HEK293 (cell line): ENCODE data around the gene GHRHR.

Experiments
- CTCF ChIA-PET: fragments of 350-600 bp; formaldehyde crosslinking; extraction: SDS; loops from one replicate; lab custom pipeline; 2021; ENCODE audit warnings: antibody characterized with exemption; lab: Yijun Ruan, JAX
- POLR2A ChIA-PET: fragments of 300-600 bp; formaldehyde crosslinking; extraction: SDS; loops from one replicate; lab custom pipeline; 2020; ENCODE audit warnings: antibody characterized with exemption, inconsistent platforms; lab: Yijun Ruan, JAX
- H3K27ac ChIP-seq: fragments of 200-500 bp; sonication (Bioruptor generic); 2 replicates; pipeline ENCODE4 v1.5.1; 2014; ENCODE audit warnings: low read depth, low read length, control low read depth, inconsistent platforms; ENCODE audit errors: extremely low read depth
- H3K36me3 ChIP-seq, 2 experiments: fragments of 200-500 bp in 1 of 2; sonication (Bioruptor generic) in 1 of 2; 1 replicate in 1 of 2; 2 replicates in 1 of 2; pipeline ENCODE4 v1.5.1; 2014 to 2017; ENCODE audit warnings: inconsistent platforms in 2 of 2, low read length in 2 of 2; ENCODE audit not compliant: control insufficient read depth in 2 of 2, insufficient read depth in 1 of 2
- H3K4me1 ChIP-seq: fragments of 200-500 bp; sonication (Bioruptor generic); 2 replicates; pipeline ENCODE4 v1.5.1; 2014; ENCODE audit warnings: mild to moderate bottlenecking, low read length, inconsistent platforms; ENCODE audit not compliant: control insufficient read depth, insufficient read depth
- H3K4me3 ChIP-seq: 2 replicates; pipeline ENCODE4 v1.5.1; 2011; ENCODE audit warnings: low read depth, mild to moderate bottlenecking, control low read depth, low read length, moderate library complexity
- H3K9me3 ChIP-seq: fragments of 200-500 bp; sonication (Bioruptor generic); 2 replicates; pipeline ENCODE4 v1.5.1; 2014; ENCODE audit warnings: low read depth, low read length, inconsistent platforms; ENCODE audit not compliant: control insufficient read depth, insufficient read depth
- FEZF1 ChIP-seq: fragments of 450-650 bp; formaldehyde crosslinking; IDR thresholded peaks from 2 replicates; pipeline ENCODE4 v1.5.1; 2016; ENCODE audit warnings: missing biosample characterization, missing genetic modification characterization
- ZBTB17 ChIP-seq: fragments of 450-650 bp; formaldehyde crosslinking; IDR thresholded peaks from 2 replicates; pipeline ENCODE4 v1.5.1; 2016; ENCODE audit warnings: missing biosample characterization, missing genetic modification characterization
- ZIC2 ChIP-seq: fragments of 450-650 bp; formaldehyde crosslinking; IDR thresholded peaks from 2 replicates; pipeline ENCODE4 v1.5.1; 2016; ENCODE audit warnings: missing biosample characterization, missing genetic modification characterization
- ZNF140 ChIP-seq: fragments of 450-650 bp; formaldehyde crosslinking; IDR thresholded peaks from 2 replicates; pipeline ENCODE4 v1.5.1; 2016; ENCODE audit warnings: missing biosample characterization, missing genetic modification characterization
- ZNF311 ChIP-seq: fragments of 450-650 bp; formaldehyde crosslinking; IDR thresholded peaks from 2 replicates; pipeline ENCODE4 v1.5.1; 2017; ENCODE audit warnings: missing biosample characterization, missing genetic modification characterization, borderline replicate concordance
- ZNF324 ChIP-seq: fragments of 450-650 bp; formaldehyde crosslinking; IDR thresholded peaks from 2 replicates; pipeline ENCODE4 v1.5.1; 2016; ENCODE audit warnings: missing biosample characterization, missing genetic modification characterization
- ZNF335 ChIP-seq: fragments of 450-650 bp; formaldehyde crosslinking; conservative IDR thresholded peaks from 2 replicates; pipeline ENCODE4 v1.5.1; 2016; ENCODE audit warnings: missing biosample characterization, missing genetic modification characterization
- ZNF362 ChIP-seq: fragments of 450-650 bp; formaldehyde crosslinking; IDR thresholded peaks from 2 replicates; pipeline ENCODE4 v1.5.1; 2016; ENCODE audit warnings: missing biosample characterization, missing genetic modification characterization
- ZNF366 ChIP-seq: fragments of 450-650 bp; formaldehyde crosslinking; conservative IDR thresholded peaks from 2 replicates; pipeline ENCODE4 v1.5.1; 2016; ENCODE audit warnings: missing biosample characterization, missing genetic modification characterization
- ZNF488 ChIP-seq: fragments of 450-650 bp; formaldehyde crosslinking; IDR thresholded peaks from 2 replicates; pipeline ENCODE4 v1.5.1; 2016; ENCODE audit warnings: missing biosample characterization, missing genetic modification characterization
- ZNF585B ChIP-seq: fragments of 450-650 bp; formaldehyde crosslinking; IDR thresholded peaks from 2 replicates; pipeline ENCODE4 v1.5.1; 2016; ENCODE audit warnings: missing biosample characterization, missing genetic modification characterization
- ZNF629 ChIP-seq: fragments of 450-650 bp; formaldehyde crosslinking; IDR thresholded peaks from 2 replicates; pipeline ENCODE4 v1.5.1; 2017; ENCODE audit warnings: missing biosample characterization, missing genetic modification characterization
- ZNF654 ChIP-seq: fragments of 450-650 bp; formaldehyde crosslinking; IDR thresholded peaks from 2 replicates; pipeline ENCODE4 v1.5.1; 2016; ENCODE audit warnings: low read depth, missing biosample characterization, missing genetic modification characterization
- ZSCAN16 ChIP-seq: fragments of 450-650 bp; formaldehyde crosslinking; IDR thresholded peaks from 2 replicates; pipeline ENCODE4 v1.5.1; 2016; ENCODE audit warnings: missing biosample characterization, missing genetic modification characterization
- TF ChIP-seq, protein P1 (sequence below): fragments of 450-650 bp; formaldehyde crosslinking; IDR thresholded peaks from 2 replicates; pipeline ENCODE4 v1.5.1; 2017; ENCODE audit warnings: missing biosample characterization, missing genetic modification characterization

Gene GHRHR

DNA sequence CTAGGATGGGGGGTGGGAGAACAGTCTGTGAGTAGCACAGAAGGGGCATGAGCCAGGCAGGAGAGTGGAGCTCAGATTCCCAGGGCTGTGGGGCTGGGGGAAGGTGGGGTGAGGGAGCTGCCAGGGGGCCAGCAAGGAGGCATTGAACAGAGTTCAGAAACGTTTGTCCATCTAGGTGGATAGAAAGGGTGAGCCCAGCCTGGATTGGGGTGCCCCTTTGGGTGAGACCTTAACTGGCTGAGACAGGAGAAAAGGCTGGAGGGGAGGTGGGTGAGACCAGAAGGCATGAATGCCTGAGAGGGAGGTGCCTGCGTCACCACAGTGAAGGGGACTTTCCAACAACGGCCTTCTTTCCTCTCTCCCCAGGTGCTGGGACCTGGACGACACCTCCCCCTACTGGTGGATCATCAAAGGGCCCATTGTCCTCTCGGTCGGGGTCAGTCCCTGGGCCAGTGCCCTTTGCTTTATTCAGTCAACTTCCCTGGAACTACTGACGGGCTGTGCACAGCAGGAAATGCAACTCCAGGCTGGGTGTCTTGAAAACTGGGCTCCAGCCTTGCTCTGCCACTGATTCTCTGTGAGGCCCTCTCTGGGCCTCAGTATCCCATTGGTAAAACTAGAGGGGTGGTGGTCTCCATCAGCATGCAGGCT is 11.0 kb downstream of the GHRHR start:
- ChIA-PET CTCF (interaction anchor here (0.7 to 2.9 kb wide), 8 partner anchors 9 to 1326 kb away, joined by 3 to 20 read pairs (median 3); no protein-coding TSS in a partner anchor), POLR2A (no interaction called here)
- TF ChIP-seq ZBTB17 (tag by site-specific recombination), result no peak
- peak; percentile 51 for TF ChIP-seq ZNF654
- no peak overlapping the region for H3K27ac ChIP-seq
- H3K36me3 ChIP-seq, result no peaks in the 10 kb centered on the region
- H3K4me3 ChIP-seq, result no peak overlapping the region
- no peaks in the 10 kb centered on the region for H3K9me3 ChIP-seq
- H3K4me1 ChIP-seq, result no peaks in the 10 kb centered on the region

DNA sequence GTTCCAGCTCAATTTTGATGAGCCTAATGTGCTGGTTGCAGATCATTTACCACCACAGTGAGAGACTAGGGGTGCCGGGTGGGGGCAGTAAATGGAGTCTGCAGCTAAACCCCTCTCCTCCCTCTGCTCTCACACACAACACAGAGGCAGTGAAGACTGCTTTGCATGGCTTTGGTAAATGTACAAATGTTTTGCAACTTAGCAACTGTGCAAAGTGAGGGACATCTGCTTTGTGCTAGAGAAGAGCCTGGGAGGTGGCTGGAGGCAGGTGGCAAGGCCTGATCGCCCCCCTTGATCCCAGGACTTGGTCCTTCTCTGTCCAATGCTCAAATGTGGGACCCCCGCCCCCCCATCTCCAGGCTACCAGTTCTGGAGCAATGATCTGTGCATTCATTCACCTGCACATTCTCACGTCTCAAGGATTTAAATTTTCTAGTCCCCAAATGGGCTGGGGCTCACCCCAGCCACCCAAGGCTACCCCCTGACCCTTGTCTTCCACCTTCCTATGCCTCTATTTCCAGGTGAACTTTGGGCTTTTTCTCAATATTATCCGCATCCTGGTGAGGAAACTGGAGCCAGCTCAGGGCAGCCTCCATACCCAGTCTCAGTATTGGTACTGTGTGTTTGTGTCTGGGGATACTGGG is 11.6 kb downstream of the GHRHR start:
- Histone ChIP-seq H3K4me1 (no peaks in the 10 kb centered on the region), H3K9me3 (no peaks in the 10 kb centered on the region), H3K4me3 (no peak overlapping the region), H3K36me3 (no peaks in the 10 kb centered on the region), H3K27ac (no peak overlapping the region)
- POLR2A ChIA-PET, result no interaction called here
- CTCF ChIA-PET, result interaction anchor here (0.6 to 2.9 kb wide), 6 partner anchors 8 to 1324 kb away, joined by 3 to 20 read pairs (median 4); no protein-coding TSS in a partner anchor
- TF ChIP-seq, protein P1, sequence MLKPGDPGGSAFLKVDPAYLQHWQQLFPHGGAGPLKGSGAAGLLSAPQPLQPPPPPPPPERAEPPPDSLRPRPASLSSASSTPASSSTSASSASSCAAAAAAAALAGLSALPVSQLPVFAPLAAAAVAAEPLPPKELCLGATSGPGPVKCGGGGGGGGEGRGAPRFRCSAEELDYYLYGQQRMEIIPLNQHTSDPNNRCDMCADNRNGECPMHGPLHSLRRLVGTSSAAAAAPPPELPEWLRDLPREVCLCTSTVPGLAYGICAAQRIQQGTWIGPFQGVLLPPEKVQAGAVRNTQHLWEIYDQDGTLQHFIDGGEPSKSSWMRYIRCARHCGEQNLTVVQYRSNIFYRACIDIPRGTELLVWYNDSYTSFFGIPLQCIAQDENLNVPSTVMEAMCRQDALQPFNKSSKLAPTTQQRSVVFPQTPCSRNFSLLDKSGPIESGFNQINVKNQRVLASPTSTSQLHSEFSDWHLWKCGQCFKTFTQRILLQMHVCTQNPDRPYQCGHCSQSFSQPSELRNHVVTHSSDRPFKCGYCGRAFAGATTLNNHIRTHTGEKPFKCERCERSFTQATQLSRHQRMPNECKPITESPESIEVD (tag by site-specific recombination), result no peak
- no peak for TF ChIP-seq ZNF140 (tag by site-specific recombination)
- TF ChIP-seq ZNF629 (tag by site-specific recombination), result no peak
- no peak for TF ChIP-seq ZNF362 (tag by site-specific recombination)
- TF ChIP-seq ZNF324, result no peak
- TF ChIP-seq ZNF585B (tag by site-specific recombination), result no peak
- TF ChIP-seq ZSCAN16, result no peak
- no peak for TF ChIP-seq ZNF335 (tag by site-specific recombination)
- TF ChIP-seq ZIC2 (tag by site-specific recombination), result no peak
- TF ChIP-seq FEZF1 (tag by site-specific recombination), result no peak
- no peak for TF ChIP-seq ZNF366
- TF ChIP-seq ZNF488 (tag by site-specific recombination), result no peak

DNA sequence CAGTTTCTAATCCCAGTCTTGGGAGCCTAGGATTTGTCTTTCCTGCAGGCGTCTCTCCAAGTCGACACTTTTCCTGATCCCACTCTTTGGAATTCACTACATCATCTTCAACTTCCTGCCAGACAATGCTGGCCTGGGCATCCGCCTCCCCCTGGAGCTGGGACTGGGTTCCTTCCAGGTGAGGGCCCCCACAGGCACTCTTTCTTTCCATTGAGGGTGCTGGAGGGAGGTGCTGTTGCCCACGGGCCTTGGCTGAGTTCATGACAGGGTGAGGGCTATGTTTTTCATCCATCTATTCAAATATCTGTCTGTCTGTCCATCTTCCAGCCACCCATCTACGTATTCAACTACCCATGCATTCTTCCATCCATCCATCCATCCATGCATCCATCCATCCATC is 12.6 kb downstream of the GHRHR start:
- no peaks in the 10 kb centered on the region for H3K4me1 ChIP-seq
- H3K9me3 ChIP-seq, result no peaks in the 10 kb centered on the region
- H3K27ac ChIP-seq, result no peak overlapping the region
- ChIA-PET CTCF (interaction anchor here (2.0 kb wide), 1 partner anchor 38 kb away, joined by 6 read pairs; no protein-coding TSS in a partner anchor), POLR2A (no interaction called here)
- TF ChIP-seq ZNF366 (peak; percentile 49; the same call in 1 of the 2 replicates), ZNF311 (tag by site-specific recombination) (no peak)
- H3K4me3 ChIP-seq, result no peak overlapping the region
- no peaks in the 10 kb centered on the region for H3K36me3 ChIP-seq
